HG03558 (cell line): Measurements from ENCODE around the gene FARS2.
A peak's percentile ranks its signal among the peaks of the same experiment; 100 is the strongest.

ENCODE experiments used
- ATAC-seq: cut with Tn5 transposase; IDR thresholded peaks from one replicate; pipeline ENCODE4 v1.9.1; 2021; ENCODE audit warnings: moderate number of reproducible peaks; ENCODE audit not compliant: unreplicated experiment; ENCODE audit errors: extremely low read depth

FARS2 gene

GRCh38 chr6:5763407-5763806 is 502.1 kb downstream of the FARS2 start:
- ATAC-seq: no peak

- ATAC-seq: no peak
These were observed 502.6 kb downstream of the FARS2 start for GRCh38 chr6:5763871-5764270.

GRCh38 chr6:5764401-5764955 is 503.2 kb downstream of the FARS2 start:
- no peak for ATAC-seq

GRCh38 chr6:5765141-5765760 is 503.9 kb downstream of the FARS2 start:
- ATAC-seq: no peak

GRCh38 chr6:5766260-5766659 is 504.9 kb downstream of the FARS2 start:
- no peak for ATAC-seq

- no peak for ATAC-seq
These were observed 506.2 kb downstream of the FARS2 start for GRCh38 chr6:5767471-5767870.

GRCh38 chr6:5771211-5771610 is 509.9 kb downstream of the FARS2 start:
- ATAC-seq: no peak

GRCh38 chr6:5771759-5772390 is 510.6 kb downstream of the FARS2 start:
- no peak for ATAC-seq

- no peak for ATAC-seq
These were observed 511.3 kb downstream of the FARS2 start for GRCh38 chr6:5772408-5773120.

- ATAC-seq: no peak
These were observed 514.8 kb downstream of the FARS2 start for GRCh38 chr6:5776104-5776503.

- ATAC-seq: no peak
These were observed 515.5 kb downstream of the FARS2 start for GRCh38 chr6:5776706-5777390.

- ATAC-seq: peak; percentile 88
These were observed 517.1 kb downstream of the FARS2 start for GRCh38 chr6:5778317-5778857.

GRCh38 chr6:5778906-5779305 is 517.6 kb downstream of the FARS2 start:
- no peak for ATAC-seq

- no peak for ATAC-seq
These were observed 519.7 kb downstream of the FARS2 start for GRCh38 chr6:5781019-5781418.

- no peak for ATAC-seq
These were observed 520.7 kb downstream of the FARS2 start for GRCh38 chr6:5781966-5782556.

- ATAC-seq: no peak
These were observed 521.7 kb downstream of the FARS2 start for GRCh38 chr6:5782783-5783547.

GRCh38 chr6:5783584-5784089 is 522.3 kb downstream of the FARS2 start:
- ATAC-seq: no peak

GRCh38 chr6:5785249-5785648 is 523.9 kb downstream of the FARS2 start:
- no peak for ATAC-seq

GRCh38 chr6:5786321-5786968 is 525.1 kb downstream of the FARS2 start:
- no peak for ATAC-seq
